ENCODE results near the gene DPM2. TPM values are rescaled to one million over a fixed set of nuclear protein-coding genes. Genes with fewer than 3 reads are reported as not detected.

The DPM2 gene, protein sequence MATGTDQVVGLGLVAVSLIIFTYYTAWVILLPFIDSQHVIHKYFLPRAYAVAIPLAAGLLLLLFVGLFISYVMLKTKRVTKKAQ
- 10 to 100 TPM; 12.5 to 18.5 (median 15.7) TPM for total RNA-seq

DNA sequence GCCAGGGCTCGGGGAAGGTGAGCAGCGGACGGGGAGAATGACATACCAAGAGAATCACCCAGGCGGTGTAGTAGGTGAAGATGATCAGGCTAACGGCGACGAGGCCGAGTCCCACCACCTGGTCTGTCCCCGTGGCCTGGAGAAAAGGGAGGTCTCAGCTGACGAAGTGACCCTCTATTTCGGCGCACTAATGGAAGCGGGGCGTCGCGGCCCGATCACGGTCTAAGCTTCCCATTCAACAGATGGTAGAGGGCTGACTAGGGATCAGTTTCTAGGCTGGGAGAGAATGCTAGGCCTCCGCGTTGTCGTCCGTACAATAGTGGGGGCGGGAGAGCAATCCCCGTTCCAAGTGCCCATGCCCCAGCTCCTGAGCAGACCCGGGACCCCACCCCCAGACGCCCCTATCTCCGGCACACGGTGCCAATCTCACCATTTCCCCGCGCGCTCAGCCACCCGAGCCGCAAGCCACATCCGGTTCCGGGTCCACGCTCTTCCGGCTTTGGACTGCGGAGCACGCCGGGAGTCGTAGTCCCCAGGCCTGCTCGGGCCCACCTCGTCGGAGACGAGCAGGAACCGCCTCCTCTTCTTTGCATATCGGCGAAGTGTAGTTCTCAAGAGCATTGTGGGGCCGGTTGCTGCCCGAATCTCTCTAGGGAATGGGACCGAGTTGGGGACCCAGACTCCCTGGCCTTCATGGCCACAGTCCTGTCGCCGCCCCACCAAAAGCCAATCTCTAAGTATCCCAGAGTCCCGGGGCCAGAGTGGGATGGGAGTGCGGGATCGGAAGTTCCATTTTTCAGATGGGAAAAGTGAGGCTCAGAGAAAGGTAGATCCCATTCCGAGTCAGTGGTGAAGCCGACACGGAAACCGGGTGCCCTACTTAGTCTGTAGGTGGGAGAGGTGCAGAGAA, at the start of gene DPM2:
Gene DPM2 (minus strand): TSS at position 467 of the 910 bp plus-strand sequence. CDS start 34 bp downstream, at position 433.
- H3K4me3 ChIP-seq: peak within 1 kb of the TSS; percentile 59 to 93 (median 69)
- DNase-seq: no peak
- H3K36me3 ChIP-seq: peaks cover 5 to 51% (median 6%) of the 10 kb centered on the region in 3 donors
- WGBS, 2 donors: 6 to 10% methylated on average over 17 to 36 of the region's 60 CpGs
- H3K9me3 ChIP-seq: no peaks in the 10 kb centered on the region
- intact Hi-C loops (cut with DNase I): no loop called here
- H3K4me1 ChIP-seq: peaks cover 24 to 51% (median 25%) of the 10 kb centered on the region in 3 donors
- TF ChIP-seq, protein P1, sequence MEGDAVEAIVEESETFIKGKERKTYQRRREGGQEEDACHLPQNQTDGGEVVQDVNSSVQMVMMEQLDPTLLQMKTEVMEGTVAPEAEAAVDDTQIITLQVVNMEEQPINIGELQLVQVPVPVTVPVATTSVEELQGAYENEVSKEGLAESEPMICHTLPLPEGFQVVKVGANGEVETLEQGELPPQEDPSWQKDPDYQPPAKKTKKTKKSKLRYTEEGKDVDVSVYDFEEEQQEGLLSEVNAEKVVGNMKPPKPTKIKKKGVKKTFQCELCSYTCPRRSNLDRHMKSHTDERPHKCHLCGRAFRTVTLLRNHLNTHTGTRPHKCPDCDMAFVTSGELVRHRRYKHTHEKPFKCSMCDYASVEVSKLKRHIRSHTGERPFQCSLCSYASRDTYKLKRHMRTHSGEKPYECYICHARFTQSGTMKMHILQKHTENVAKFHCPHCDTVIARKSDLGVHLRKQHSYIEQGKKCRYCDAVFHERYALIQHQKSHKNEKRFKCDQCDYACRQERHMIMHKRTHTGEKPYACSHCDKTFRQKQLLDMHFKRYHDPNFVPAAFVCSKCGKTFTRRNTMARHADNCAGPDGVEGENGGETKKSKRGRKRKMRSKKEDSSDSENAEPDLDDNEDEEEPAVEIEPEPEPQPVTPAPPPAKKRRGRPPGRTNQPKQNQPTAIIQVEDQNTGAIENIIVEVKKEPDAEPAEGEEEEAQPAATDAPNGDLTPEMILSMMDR (IDR thresholded peaks at IDR 0.05): peak in 1 of 6 experiments; percentile 11
- peak in 3 of 4 donors; percentile 41 to 69 (median 41) for TF ChIP-seq POLR2A (IDR thresholded peaks at IDR 0.05)
- H3K27me3 ChIP-seq: no peaks in the 10 kb centered on the region
- H3K27ac ChIP-seq: peak within 1 kb of the TSS; percentile 74 to 81 (median 78)

DNA sequence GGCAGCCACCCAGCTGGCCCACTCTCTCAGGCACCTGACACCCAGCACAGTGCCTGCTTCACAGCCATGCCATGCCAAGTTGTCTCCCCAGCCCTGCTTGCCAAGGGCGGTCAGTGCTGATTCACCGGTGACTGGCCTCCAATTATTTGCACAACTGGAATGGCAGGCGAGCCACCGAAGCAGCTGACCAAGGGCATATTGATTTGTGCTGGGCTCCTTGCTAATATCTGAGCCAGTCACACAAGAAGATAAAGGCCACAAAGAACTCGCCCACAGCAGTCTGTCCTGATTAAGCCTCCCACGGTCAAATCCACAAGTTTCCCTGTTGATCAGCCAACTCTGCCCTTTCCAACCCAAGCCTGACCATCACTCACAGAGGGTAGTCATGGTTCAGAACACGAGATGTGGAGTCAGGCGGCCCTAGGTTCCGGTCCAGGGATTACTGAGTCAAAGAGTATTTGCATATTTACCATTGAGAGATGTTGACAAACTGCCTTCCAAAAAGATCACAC, 49.5 kb upstream of the DPM2 start:
- intact Hi-C loops (cut with DNase I): no loop called here
- DNase-seq: no peak
- no peaks in the 10 kb centered on the region for H3K9me3 ChIP-seq
- no peak for TF ChIP-seq POLR2A (IDR thresholded peaks at IDR 0.05)
- TF ChIP-seq, protein P1 (IDR thresholded peaks at IDR 0.05): no peak
- no peaks in the 10 kb centered on the region for H3K36me3 ChIP-seq
- H3K4me3 ChIP-seq: no peak overlapping the region
- H3K27me3 ChIP-seq: no peaks in the 10 kb centered on the region
- H3K4me1 ChIP-seq: peaks cover 0 to 44% (median 5%) of the 10 kb centered on the region in 3 donors
- H3K27ac ChIP-seq: peak overlapping the region in 3 of 4 donors; percentile 22 to 71 (median 68)
- WGBS, 2 donors: 66 to 77% methylated on average over 8 to 9 of the region's 9 CpGs

DNA sequence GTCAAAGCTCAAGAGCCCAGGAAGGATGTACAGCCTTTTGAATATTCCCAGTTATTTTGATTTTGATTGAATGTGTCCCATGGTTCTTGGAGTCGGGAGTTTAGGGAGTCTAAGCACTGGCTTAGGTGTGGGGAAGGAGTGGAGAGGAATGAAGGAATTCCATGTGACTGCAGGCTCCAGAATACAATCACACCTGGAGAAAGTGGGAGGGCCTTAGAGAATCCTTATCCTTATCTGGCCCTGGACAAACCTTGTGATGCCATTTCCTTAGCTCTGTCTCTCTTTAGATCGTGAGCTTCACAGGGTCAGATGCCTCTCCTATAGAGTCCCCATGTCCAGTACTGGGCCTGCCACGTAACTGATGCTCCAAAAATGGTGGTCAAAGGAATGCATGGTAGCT, 47.4 kb upstream of the DPM2 start:
- H3K4me3 ChIP-seq: no peak overlapping the region
- intact Hi-C loops (cut with DNase I): no loop called here
- H3K27me3 ChIP-seq: no peaks in the 10 kb centered on the region
- no peaks in the 10 kb centered on the region for H3K36me3 ChIP-seq
- H3K9me3 ChIP-seq: no peaks in the 10 kb centered on the region
- TF ChIP-seq, protein P1 (IDR thresholded peaks at IDR 0.05): no peak
- no peak for TF ChIP-seq POLR2A (IDR thresholded peaks at IDR 0.05)
- WGBS, 2 donors: 93 to 94% methylated on average over 3 of the region's 3 CpGs
- H3K27ac ChIP-seq: no peak overlapping the region
- no peak for DNase-seq
- H3K4me1 ChIP-seq: peaks cover 5 to 40% (median 7%) of the 10 kb centered on the region in 3 donors

DNA sequence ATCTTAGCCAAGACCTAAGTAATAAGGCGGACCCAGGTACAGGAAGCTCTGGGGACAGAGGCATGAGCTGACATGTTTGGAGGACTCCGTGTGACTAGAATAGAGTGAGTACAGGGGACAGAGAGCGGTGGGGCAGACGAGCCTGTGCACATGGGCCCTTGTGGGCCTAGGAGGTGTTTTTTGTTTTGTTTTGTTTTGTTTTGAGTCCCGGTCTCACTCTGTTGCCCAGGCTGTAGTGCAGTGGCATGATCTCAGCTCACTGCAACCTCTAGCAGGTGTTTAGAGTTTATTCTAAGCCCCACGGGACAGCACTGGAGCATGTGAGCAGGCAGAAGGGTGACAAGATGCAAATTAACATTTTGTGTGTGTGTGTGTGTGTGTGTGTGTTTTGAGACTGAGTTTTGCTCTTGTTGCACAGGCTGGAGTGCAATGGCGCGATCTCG, 46.2 kb upstream of the DPM2 start:
- Histone ChIP-seq H3K36me3 (no peaks in the 10 kb centered on the region), H3K27ac (peak overlapping the region in 2 of 4 donors; percentile 94 to 99)
- intact Hi-C loops (cut with DNase I): no loop called here

More for the DNA sequence above, 46.2 kb upstream of the DPM2 start:
- Histone ChIP-seq H3K4me1 (peaks cover 6 to 52% (median 12%) of the 10 kb centered on the region in 3 donors), H3K4me3 (no peak overlapping the region), H3K27me3 (no peaks in the 10 kb centered on the region), H3K9me3 (no peaks in the 10 kb centered on the region)
- TF ChIP-seq, protein P1 (IDR thresholded peaks at IDR 0.05): no peak
- no peak for TF ChIP-seq POLR2A (IDR thresholded peaks at IDR 0.05)
- no peak for DNase-seq
- 78 to 81% methylated on average over 9 of the region's 9 CpGs for WGBS, 2 donors
